ENCODE results near the gene GFRA1.

Gene GFRA1

GRCh38 chr10:116316503-116316902 lies 43.5 kb upstream of the GFRA1 start:
- POLR2A ChIA-PET, result no interaction called here
- Histone ChIP-seq H3K9me3 (ENCODE audit: control insufficient read depth, insufficient read depth, low read depth, low read length) (no peaks in the 10 kb centered on the region), H3K36me3 (ENCODE audit: control insufficient read depth in 2 of 2, insufficient read depth in 1 of 2, low read length in 2 of 2) (no peaks in the 10 kb centered on the region), H3K4me1 (ENCODE audit: control insufficient read depth, insufficient read depth, low read length) (peaks cover 6% of the 10 kb centered on the region), H3K27ac (ENCODE audit: extremely low read depth, low read depth, low read length) (no peak overlapping the region), H3K4me3 (ENCODE audit: low read depth, low read length) (no peak overlapping the region)
- TF ChIP-seq ZNF302 (tag by site-specific recombination; IDR thresholded peaks at IDR 0.05; ENCODE audit: low read depth), result no peak
- 0 out of 2 replicates have a peak, but pooled peaks have one; percentile 43 for TF ChIP-seq PRDM6 (tag by site-specific recombination; IDR thresholded peaks at IDR 0.05)
- TF ChIP-seq ZNF155 (tag by site-specific recombination; IDR thresholded peaks at IDR 0.05), result no peak
- CTCF ChIA-PET, result interaction anchor here (0.6 to 0.7 kb wide), 2 partner anchors 431 to 898 kb away, joined by 3 read pairs; no protein-coding TSS in a partner anchor

- Histone ChIP-seq H3K4me3 (ENCODE audit: low read depth, low read length) (no peak overlapping the region), H3K36me3 (ENCODE audit: control insufficient read depth in 2 of 2, insufficient read depth in 1 of 2, low read length in 2 of 2) (no peaks in the 10 kb centered on the region), H3K27ac (ENCODE audit: extremely low read depth, low read depth, low read length) (no peak overlapping the region), H3K9me3 (ENCODE audit: control insufficient read depth, insufficient read depth, low read depth, low read length) (no peaks in the 10 kb centered on the region), H3K4me1 (ENCODE audit: control insufficient read depth, insufficient read depth, low read length) (peaks cover 9% of the 10 kb centered on the region)
- TF ChIP-seq ZNF366 (tag by site-specific recombination; conservative IDR thresholded peaks at IDR 0.05) (no peak), ZNF639 (tag by site-specific recombination; IDR thresholded peaks at IDR 0.05) (no peak), ZNF133 (tag by site-specific recombination; IDR thresholded peaks at IDR 0.05) (no peak), ZNF391 (tag by site-specific recombination; IDR thresholded peaks at IDR 0.05; ENCODE audit: borderline replicate concordance, low read depth) (no peak), ZNF202 (tag by site-specific recombination; IDR thresholded peaks at IDR 0.05; ENCODE audit: borderline replicate concordance) (no peak), TRIM28 (IDR thresholded peaks at IDR 0.05; ENCODE audit: borderline replicate concordance, low read length) (no peak), GLI2 (tag by site-specific recombination; IDR thresholded peaks at IDR 0.05; ENCODE audit: borderline replicate concordance, low read depth) (no peak)
- ChIA-PET CTCF (interaction anchor here (0.7 kb wide), 1 partner anchor 858 kb away, joined by 3 read pairs; no protein-coding TSS in a partner anchor), POLR2A (no interaction called here)
Observed at GRCh38 chr10:116312548-116312947, 39.5 kb upstream of the GFRA1 start.

GRCh38 chr10:116311706-116312490 lies 38.9 kb upstream of the GFRA1 start:
- H3K4me1 ChIP-seq (ENCODE audit: control insufficient read depth, insufficient read depth, low read length), result peaks cover 9% of the 10 kb centered on the region
- no peak overlapping the region for H3K27ac ChIP-seq (ENCODE audit: extremely low read depth, low read depth, low read length)
- POLR2A ChIA-PET, result no interaction called here
- no peaks in the 10 kb centered on the region for H3K9me3 ChIP-seq (ENCODE audit: control insufficient read depth, insufficient read depth, low read depth, low read length)
- no peaks in the 10 kb centered on the region for H3K36me3 ChIP-seq (ENCODE audit: control insufficient read depth in 2 of 2, insufficient read depth in 1 of 2, low read length in 2 of 2)
- no peak overlapping the region for H3K4me3 ChIP-seq (ENCODE audit: low read depth, low read length)
- CTCF ChIA-PET, result no interaction called here
- TF ChIP-seq ZNF146 (tag by site-specific recombination; IDR thresholded peaks at IDR 0.05) (no peak), ZBTB11 (tag by site-specific recombination; conservative IDR thresholded peaks at IDR 0.05; ENCODE audit: low read depth) (no peak), ZSCAN5A (tag by site-specific recombination; IDR thresholded peaks at IDR 0.05) (no peak), ZNF155 (tag by site-specific recombination; IDR thresholded peaks at IDR 0.05) (no peak), ZEB2 (tag by site-specific recombination; IDR thresholded peaks at IDR 0.05) (no peak), ZNF561 (tag by site-specific recombination; IDR thresholded peaks at IDR 0.05; ENCODE audit: borderline replicate concordance) (no peak), ZNF121 (tag by site-specific recombination; IDR thresholded peaks at IDR 0.05) (no peak), GLIS1 (tag by site-specific recombination; IDR thresholded peaks at IDR 0.05) (no peak), ZNF658 (tag by site-specific recombination; IDR thresholded peaks at IDR 0.05) (no peak), ZNF596 (tag by site-specific recombination; IDR thresholded peaks at IDR 0.05) (no peak), ZNF692 (tag by site-specific recombination; IDR thresholded peaks at IDR 0.05) (no peak), KLF9 (tag by site-specific recombination; IDR thresholded peaks at IDR 0.05; ENCODE audit: low read depth) (no peak), YY2 (tag by site-specific recombination; IDR thresholded peaks at IDR 0.05) (no peak)

All from HEK293 (cell line).